ENCODE measurements around the gene SLC6A3.

DNA sequence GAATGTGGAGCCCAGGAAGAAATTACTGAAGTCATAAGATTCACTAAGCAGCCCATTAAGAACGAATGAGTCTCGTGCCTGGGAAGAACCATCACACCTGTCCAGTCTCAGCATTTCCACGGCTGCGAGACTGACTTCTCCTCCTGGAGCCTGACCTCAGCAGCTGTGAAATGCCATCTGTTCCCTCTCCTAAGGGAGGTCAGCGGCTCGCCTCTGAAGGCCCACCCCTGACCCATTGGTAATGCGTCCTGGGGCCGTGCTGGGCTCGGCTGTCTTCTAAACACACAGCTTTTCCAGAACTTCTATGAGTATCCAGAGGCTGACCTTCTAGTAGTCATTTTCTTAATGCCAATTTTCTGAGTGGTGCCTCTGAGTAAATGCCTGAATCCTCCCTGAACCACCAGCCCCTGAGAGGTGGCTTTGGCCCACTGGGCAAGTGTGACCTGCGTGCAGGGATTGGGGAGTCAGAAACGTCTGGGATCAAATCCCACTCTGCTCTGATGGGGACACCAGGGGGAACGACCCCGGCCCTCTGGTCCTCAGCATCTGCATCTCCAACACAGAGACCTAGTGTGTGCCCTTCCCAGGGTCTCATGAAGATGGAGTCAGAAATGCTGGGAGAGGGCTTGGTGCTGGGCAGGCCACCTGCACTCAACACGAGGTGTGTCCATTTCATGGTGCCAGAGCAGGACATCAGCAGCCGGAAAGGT lies 5.7 kb downstream of the SLC6A3 start:
- TF ChIP-seq CTCF (IDR thresholded peaks at IDR 0.05), result no peak
- TF ChIP-seq POLR2A (IDR thresholded peaks at IDR 0.05), result no peak
- TF ChIP-seq EP300 (IDR thresholded peaks at IDR 0.05; ENCODE audit: low read depth), result no peak
